Tibial nerve (tissue), 4 donors: ENCODE results near the gene STUM.

Experiments used
- EP300 ChIP-seq, 2 donors: sonication (generic); formaldehyde crosslinking; IDR thresholded peaks; one replicate each; pipeline ENCODE4 v1.6.1; 2017; ENCODE audit warnings: antibody characterized with exemption in 2 of 2, mild to moderate bottlenecking in 1 of 2
- TF ChIP-seq, protein P1 (sequence below), 5 experiments: fragments of 200-600 bp in 3 of 5; fragments of 450-650 bp in 2 of 5; sonication (generic) in 3 of 5; IDR thresholded peaks; one replicate each; pipeline ENCODE4 v1.5.1; 2016 to 2019; ENCODE audit warnings: antibody characterized with exemption in 5 of 5, mild to moderate bottlenecking in 3 of 5, moderate library complexity in 2 of 5

DNA sequence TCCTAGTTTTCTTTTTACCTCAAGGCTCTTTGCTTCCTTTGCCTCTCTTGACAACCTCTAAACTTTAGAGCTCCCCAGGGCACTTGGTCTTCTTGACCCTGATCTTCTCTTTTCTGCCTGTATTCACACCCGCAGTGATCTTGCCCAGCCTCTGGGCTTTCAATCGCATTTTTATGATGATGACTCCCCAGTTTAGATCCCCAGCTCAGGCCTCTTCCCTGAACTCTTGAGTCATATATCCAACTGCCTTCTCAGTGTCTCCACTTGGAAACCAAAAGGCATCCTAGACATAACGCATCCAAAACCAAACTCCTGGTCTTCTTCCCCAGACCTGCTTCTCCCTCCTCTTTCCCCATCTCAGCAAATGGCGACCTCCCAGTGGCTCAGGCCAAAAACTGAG, 6.5 kb downstream of the STUM start:
- TF ChIP-seq, protein P1, sequence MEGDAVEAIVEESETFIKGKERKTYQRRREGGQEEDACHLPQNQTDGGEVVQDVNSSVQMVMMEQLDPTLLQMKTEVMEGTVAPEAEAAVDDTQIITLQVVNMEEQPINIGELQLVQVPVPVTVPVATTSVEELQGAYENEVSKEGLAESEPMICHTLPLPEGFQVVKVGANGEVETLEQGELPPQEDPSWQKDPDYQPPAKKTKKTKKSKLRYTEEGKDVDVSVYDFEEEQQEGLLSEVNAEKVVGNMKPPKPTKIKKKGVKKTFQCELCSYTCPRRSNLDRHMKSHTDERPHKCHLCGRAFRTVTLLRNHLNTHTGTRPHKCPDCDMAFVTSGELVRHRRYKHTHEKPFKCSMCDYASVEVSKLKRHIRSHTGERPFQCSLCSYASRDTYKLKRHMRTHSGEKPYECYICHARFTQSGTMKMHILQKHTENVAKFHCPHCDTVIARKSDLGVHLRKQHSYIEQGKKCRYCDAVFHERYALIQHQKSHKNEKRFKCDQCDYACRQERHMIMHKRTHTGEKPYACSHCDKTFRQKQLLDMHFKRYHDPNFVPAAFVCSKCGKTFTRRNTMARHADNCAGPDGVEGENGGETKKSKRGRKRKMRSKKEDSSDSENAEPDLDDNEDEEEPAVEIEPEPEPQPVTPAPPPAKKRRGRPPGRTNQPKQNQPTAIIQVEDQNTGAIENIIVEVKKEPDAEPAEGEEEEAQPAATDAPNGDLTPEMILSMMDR (IDR thresholded peaks at IDR 0.05) = no peak
- TF ChIP-seq EP300 (IDR thresholded peaks at IDR 0.05) = no peak
